ENCODE data around the gene EFCAB5.
A peak's percentile ranks its signal among the peaks of the same experiment; 100 is the strongest.
"Not testable (repeated sequence)": the region's sequence is repeated elsewhere in the genome, so short reads cannot be mapped to it uniquely, and the experiment has no call there.

Gene EFCAB5

DNA sequence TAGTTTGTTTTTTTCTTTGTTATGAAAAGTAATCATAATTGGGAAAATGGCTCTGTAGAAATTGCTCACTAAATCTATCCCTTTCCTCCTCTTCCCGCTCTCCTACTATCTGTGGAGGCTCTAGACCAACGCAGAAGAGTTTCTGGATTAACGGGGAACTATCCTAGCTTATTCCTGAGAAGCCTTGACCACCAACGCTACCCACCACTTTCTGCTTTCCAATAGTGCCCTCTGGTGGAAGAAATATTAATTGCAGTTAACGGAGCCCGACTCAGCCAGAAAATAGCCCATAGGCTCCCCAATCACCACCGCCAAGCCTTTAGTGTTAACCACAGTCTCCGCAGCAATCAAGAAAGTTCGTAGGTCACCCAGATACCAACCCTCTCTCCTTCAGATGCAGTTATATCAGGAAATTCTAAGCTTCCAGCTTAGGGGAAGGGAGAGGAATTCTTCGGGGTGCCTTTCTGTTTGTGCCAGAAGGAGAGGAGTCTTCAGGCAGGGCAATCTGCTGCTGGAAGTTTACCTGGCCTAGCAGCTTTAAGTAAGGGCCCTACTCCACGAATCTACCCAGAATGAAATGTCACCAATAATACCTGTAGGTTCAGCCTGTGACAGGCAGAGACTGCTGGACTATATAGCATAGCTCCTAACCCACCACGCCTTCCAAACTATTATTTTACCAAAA, 152.2 kb downstream of the EFCAB5 start:
- no peak overlapping the region for H3K4me3 ChIP-seq (ENCODE audit: low read depth, low read length)

GRCh38 chr17:30095507-30096244, 154.2 kb downstream of the EFCAB5 start:
- no peak overlapping the region for H3K4me3 ChIP-seq (ENCODE audit: low read depth, low read length)

DNA sequence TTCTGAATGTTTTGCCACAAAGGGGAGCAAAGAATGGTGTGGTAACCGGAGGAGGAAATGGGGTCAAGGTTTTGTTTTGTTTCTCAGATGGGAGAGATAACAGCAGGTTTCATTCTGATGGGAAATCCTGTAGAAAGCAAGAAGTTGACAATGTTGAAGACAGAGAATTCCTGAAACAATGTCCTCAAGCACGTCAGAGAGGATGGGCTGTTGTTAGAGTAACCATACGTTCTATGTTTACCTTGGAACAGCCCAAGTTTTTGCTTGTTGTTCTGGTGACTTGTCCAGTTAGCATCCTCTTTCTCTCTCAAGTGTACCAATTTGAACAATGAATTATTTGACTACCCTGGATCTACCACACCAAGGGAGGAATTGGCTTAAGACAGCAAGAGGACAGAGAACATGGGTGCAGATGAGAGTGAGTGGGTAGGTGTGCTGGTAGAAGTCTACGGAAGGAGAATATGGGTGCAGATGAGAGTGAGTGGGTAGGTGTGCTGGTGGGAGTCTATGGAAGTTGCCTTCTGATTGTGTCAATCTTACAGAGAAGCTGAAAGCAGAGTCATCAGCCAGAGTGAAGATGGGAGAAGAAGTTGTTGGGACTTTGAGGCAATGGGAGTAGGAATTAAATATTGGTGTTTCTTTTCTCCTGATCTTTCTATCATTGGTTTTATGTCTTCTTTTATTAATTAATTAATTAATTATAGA, 160.4 kb downstream of the EFCAB5 start:
- no peak overlapping the region for H3K4me3 ChIP-seq (ENCODE audit: low read depth, low read length)

- H3K4me3 ChIP-seq (ENCODE audit: low read depth, low read length): no peak overlapping the region
Measured at GRCh38 chr17:30103921-30104320, 162.5 kb downstream of the EFCAB5 start.

- peak overlapping the region; percentile 40 for H3K4me3 ChIP-seq (ENCODE audit: low read depth, low read length)
Measured at GRCh38 chr17:30104575-30105339, 163.3 kb downstream of the EFCAB5 start.

DNA sequence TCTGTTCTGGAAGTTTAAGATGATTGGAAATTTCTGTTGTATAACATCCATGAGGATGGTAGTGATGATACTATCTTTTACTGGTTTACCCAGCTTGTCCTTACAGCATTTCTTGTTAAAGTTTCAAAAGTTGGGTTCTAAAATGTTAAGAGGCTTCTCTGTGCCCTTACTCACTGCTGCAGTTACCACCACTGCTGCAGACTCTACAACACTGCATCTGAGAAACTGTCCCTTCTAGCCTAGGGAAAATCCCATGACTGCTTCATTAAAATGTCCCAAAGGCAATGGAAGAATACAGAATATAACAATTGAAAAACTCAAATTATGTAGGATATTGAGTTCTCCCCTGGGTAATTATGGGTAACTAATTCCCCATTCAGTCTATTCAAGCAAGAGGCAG, 171.4 kb downstream of the EFCAB5 start:
- H3K4me3 ChIP-seq (ENCODE audit: low read depth, low read length): no peak overlapping the region

DNA sequence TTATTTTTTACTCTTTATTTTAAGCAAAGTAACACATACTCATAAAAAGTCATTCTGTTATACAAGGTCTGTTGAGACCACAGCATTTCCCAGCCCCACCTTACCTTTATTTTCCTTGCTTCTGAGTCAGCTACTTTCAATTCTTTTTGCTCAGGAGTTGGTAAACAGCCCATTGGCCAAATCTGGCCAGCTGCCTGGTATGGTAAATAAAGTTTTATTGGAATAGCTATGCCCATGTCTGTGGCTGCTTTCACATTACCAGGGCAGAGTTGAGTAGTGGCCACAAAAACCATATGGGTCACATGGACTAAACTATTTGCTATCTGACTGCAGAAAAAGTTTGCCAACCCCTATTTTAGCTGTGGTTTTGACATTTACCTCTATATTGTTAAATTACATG, 171.8 kb downstream of the EFCAB5 start:
- no peak overlapping the region for H3K4me3 ChIP-seq (ENCODE audit: low read depth, low read length)

DNA sequence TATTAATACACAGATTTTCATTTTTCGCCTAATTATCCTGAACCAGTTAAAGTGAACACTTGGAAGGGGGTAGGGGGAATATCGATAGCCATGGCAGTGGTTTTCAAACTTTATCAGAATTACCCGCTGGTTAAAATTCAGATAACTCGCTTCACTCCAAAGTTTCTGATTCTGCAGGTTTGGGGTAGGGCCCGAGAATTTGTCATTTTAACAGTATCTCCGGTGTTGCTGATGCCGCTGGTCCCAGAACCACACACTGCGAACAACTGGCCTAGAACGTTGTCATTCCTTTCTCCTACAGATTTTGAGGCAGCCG, 174.9 kb downstream of the EFCAB5 start:
- H3K4me3 ChIP-seq (ENCODE audit: low read depth, low read length): peak overlapping the region; percentile 95

DNA sequence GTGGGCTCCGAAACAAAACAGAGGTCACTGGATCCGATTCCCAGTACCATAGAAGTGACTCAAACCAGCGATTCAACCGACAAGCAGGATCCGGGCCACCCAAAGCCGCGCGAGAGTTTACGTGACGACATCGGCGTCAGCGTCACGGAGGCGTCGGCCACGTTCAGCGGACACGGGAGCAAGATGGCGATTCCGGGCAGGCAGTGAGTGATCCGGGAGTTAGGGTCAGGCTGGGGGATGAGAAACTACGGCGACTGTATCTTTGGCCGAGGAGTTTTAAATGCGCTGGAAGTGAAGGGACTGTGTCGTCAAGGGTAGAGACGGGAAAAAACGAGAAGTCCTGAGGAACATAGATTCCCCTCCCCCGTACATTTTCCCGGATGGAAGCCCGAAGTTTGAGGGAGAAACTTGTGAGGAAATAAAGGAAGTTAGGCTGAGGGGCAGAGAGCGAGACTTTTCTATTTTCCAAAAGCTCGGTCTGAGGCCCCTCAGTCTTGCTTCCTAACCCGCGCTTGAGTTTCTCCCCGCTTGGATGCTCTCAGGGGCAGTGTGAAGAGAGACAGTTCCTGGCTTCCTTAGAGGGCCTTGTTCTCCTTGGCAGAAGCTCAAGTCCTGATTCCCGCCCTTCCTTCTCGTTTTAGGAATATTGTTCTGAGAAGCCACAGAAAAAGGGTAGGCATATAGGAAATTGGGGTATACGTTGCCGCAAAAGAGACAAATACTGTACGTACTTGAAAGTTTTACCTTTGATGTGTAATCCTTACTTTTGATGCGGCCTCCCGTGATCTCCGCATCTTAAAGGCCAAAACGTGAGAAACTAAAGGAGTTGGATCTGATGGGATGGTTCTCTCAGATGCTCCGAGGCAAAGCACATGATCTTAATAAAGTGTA, 175.5 kb downstream of the EFCAB5 start, which contains the start of gene NSRP1:
Gene NSRP1, plus strand, starts transcription at position 156 of the 891 bp plus-strand sequence. Its CDS starts 28 bp downstream, at position 184.
- peak within 1 kb of the TSS; percentile 95 for H3K4me3 ChIP-seq (ENCODE audit: low read depth, low read length)

- peak overlapping the region; percentile 95 for H3K4me3 ChIP-seq (ENCODE audit: low read depth, low read length)
Measured at GRCh38 chr17:30117675-30118081, 176.2 kb downstream of the EFCAB5 start.

GRCh38 chr17:30118635-30119034, 177.2 kb downstream of the EFCAB5 start:
- not testable (repeated sequence) for H3K4me3 ChIP-seq (ENCODE audit: low read depth, low read length)

- H3K4me3 ChIP-seq (ENCODE audit: low read depth, low read length): no peak overlapping the region
Measured at GRCh38 chr17:30124273-30124796, 182.9 kb downstream of the EFCAB5 start.

DNA sequence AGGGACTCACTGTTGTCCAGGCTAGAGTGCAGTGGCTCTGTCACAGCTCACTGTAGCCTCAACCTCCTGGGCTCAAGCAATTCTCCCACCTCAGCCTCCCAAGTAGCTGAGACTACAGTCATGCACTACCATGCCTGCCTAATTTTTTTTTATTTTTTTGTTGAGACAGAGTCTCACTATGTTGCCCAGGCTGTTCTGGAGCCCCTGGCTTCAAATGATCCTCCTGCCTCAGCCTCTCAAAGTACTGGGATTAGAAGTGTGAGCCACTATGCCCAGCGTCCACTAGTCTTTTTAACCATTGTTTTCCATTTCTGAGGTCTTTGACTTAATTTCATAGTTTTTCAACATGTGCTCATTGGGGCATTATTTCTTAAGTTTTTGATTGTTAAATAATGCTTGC, 188.7 kb downstream of the EFCAB5 start:
- no peak overlapping the region for H3K4me3 ChIP-seq (ENCODE audit: low read depth, low read length)

DNA sequence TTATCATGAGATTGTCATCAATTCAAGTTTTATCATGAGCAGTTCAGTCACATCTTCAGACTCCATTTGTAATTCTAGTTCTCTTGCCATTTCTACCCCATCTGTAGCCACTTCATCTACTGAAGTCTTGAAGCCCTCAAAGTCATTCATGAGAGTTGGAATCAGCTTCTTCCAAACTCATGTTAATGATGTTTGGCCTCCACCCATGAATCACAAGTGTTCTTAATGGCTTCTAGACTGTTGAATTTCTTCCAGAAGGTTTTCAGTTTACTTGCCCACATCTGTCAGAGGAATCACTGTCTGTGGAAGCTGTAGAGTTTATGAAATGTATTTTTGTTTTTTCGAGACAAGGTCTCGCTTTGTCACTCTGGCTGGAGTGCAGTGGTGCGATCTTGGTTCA, 191.2 kb downstream of the EFCAB5 start:
- no peak overlapping the region for H3K4me3 ChIP-seq (ENCODE audit: low read depth, low read length)

- no peak overlapping the region for H3K4me3 ChIP-seq (ENCODE audit: low read depth, low read length)
Measured at GRCh38 chr17:30133197-30133596, 191.8 kb downstream of the EFCAB5 start.

DNA sequence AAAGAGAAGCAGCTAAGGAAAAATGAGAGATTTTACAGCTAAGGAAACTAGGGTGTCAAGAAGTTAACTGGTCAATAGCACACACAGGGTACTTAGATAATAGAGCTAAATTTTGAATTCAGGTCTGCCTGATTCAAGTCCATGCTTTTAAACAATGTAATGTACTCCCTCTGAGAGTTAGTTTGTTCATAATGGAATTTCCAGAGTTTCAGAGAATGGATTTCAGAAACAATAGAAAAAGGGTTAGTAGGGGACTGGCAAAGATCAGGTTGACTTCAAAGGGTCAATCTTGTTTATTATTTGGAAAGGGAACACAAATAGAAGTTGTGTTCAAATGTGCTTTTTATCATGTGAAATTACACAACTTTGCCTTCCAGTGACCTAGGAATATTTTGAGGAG, 193.1 kb downstream of the EFCAB5 start:
- H3K4me3 ChIP-seq (ENCODE audit: low read depth, low read length): no peak overlapping the region

DNA sequence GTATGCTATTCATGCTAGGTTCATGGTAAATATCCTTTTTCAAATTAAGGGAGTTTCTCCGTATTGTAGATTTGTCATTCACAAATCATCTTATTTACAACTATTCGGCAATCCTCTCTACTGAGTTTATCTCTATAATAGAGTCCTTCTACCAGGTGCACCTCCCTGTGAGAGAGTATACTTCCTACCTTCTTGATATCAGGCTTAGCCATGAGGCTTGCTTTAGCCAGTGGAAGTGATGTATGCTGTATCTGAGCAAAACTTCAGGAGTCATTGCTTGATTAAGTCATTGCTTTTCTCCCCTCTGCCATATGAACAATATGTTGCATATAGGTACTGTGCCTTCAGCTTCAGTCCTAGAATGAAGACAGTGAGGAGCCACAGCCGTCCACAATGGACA, 195.7 kb downstream of the EFCAB5 start:
- H3K4me3 ChIP-seq (ENCODE audit: low read depth, low read length): no peak overlapping the region

DNA sequence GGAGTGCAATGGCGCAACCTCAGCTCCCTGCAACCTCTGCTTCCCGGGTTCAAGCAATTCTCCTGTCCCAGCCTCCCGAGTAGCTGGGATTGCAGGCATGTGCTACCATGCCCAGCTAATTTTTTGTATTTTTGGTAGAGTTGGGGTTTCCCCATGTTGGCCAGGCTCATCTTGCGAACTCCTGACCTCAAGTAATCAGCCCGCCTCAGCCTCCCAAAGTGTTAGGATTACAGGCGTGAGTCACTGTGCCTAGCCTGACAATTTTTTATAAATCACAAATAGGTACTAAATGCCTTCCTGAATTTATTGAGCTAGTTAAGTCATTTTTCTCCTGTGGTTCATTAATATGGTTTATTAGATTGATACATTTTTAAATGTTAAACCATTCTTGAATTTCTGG, 206.4 kb downstream of the EFCAB5 start:
- H3K4me3 ChIP-seq (ENCODE audit: low read depth, low read length): not testable (repeated sequence)

DNA sequence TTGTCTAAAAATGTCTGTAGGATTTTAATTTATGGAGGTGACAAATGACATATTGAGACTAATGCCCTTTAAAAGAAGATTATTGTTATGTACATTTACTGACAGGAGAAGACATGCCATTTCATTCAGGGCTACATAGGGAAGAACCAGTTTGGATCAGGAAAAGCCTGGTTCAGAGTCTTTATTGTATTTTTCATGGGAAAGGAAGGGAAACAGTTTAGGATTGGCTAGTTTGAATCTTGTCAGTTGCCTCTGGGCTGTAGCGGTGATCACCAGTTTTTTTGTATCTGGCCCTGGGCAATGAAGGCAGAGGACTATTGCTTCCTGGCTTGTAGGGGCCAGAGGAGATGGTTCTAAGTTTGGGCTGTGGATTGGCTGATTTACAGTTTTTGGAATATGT, 206.9 kb downstream of the EFCAB5 start:
- H3K4me3 ChIP-seq (ENCODE audit: low read depth, low read length): no peak overlapping the region

GRCh38 chr17:30151471-30151870, 210.0 kb downstream of the EFCAB5 start:
- no peak overlapping the region for H3K4me3 ChIP-seq (ENCODE audit: low read depth, low read length)
